RWPE1 (cell line): Measurements from ENCODE around the gene OR8D4.
"Not testable (repeated sequence)": the region's sequence is repeated elsewhere in the genome, so short reads cannot be mapped to it uniquely, and the experiment has no call there.

Experiments used
- CTCF ChIA-PET: fragments of 350-600 bp; sonication (Branson Sonifier 250); formaldehyde crosslinking; extraction: SDS; loops from one replicate; lab custom pipeline; 2021; lab: Yijun Ruan, JAX
- POLR2A ChIA-PET: fragments of 400-600 bp; formaldehyde crosslinking; extraction: SDS; loops from one replicate; lab custom pipeline; 2020; ENCODE audit warnings: antibody characterized with exemption; ENCODE audit not compliant: low non-redundant PET; lab: Yijun Ruan, JAX
- DNase-seq: peaks from one replicate; pipeline ENCODE4 v3.0.0; 2012; ENCODE audit warnings: low spot score
- H3K27ac ChIP-seq: fragments of 450-650 bp; 2 replicates; pipeline ENCODE4 v1.5.1; 2017
- TF ChIP-seq, protein P1 (sequence below): fragments of 450-650 bp; conservative IDR thresholded peaks from 2 replicates; pipeline ENCODE4 v1.5.1; 2017; ENCODE audit warnings: low read depth, mild to moderate bottlenecking

The OR8D4 gene

DNA sequence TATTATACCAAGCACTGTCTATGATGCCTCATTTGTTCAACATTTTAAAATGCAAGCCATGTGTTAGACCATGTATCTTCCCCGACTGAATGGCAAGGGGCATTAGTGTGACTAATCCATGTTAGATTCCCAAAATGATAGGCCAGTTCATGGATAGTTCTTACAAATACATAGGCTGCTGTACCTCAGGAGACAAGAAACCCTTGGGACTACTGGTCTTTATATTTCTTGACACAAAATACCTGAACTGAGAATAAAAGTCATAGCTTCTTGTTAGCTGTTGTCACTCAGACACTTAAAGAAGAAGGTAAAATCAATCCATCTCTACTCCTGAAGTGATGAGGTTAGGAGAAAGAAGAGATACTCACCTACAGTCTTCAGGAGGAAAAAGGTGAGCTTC is at the start of gene OR8D4:
TSS of gene OR8D4 (plus strand) at position 301 of the 400 bp plus-strand sequence. CDS start 4,265 bp downstream, outside the sequence.
- ChIA-PET CTCF (no interaction called here), POLR2A (no interaction called here)
- TF ChIP-seq, protein P1, sequence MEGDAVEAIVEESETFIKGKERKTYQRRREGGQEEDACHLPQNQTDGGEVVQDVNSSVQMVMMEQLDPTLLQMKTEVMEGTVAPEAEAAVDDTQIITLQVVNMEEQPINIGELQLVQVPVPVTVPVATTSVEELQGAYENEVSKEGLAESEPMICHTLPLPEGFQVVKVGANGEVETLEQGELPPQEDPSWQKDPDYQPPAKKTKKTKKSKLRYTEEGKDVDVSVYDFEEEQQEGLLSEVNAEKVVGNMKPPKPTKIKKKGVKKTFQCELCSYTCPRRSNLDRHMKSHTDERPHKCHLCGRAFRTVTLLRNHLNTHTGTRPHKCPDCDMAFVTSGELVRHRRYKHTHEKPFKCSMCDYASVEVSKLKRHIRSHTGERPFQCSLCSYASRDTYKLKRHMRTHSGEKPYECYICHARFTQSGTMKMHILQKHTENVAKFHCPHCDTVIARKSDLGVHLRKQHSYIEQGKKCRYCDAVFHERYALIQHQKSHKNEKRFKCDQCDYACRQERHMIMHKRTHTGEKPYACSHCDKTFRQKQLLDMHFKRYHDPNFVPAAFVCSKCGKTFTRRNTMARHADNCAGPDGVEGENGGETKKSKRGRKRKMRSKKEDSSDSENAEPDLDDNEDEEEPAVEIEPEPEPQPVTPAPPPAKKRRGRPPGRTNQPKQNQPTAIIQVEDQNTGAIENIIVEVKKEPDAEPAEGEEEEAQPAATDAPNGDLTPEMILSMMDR = no peak
- H3K27ac ChIP-seq = no peak within 1 kb of the TSS
- no peak for DNase-seq

DNA sequence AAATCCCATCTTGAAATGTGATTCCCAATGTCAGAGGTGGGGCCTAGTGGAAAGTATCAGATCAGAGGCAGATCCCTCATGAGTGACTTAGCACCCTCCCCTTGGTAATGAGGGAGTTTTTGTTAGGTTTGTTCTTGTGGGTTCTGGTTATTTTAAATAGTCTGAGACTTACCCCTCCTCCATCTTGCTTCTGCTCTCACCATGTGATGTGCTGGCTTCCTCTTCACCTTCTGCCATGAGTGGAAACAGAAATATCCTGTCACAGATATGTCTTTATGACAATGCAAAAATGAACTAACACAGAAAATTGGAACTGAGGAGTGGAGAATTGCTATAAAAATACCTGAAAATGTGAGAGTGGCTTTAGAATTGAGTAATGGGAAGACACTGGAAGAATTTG is 49.6 kb upstream of the OR8D4 start:
- DNase-seq = no peak
- ChIA-PET CTCF (interaction anchor here (0.5 kb wide), 1 partner anchor 989 kb away, joined by 3 read pairs; no protein-coding TSS in a partner anchor), POLR2A (no interaction called here)
- TF ChIP-seq, protein P1 = no peak
- no peak overlapping the region for H3K27ac ChIP-seq

DNA sequence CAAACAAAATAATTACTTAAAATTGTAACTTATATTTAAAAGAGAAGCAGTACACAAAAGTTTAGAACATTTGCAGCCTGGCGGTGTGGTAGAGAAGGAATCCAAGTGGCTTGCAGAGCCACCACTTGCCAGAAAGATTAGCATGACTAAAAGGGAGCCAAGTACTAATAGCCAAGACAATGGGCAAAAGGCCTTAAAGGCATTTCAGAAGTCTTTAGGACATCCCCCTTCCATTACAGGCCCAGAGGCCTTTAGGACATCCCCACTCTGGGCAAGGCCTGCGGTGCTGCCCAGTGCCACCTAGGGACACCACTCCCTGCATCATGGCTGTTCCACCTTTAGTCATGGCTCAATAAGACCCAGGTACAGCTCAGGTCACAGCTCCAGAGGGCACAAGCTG is 48.9 kb upstream of the OR8D4 start:
- DNase-seq = no peak
- TF ChIP-seq, protein P1 = no peak
- POLR2A ChIA-PET = no interaction called here
- CTCF ChIA-PET = no interaction called here
- H3K27ac ChIP-seq = no peak overlapping the region

DNA sequence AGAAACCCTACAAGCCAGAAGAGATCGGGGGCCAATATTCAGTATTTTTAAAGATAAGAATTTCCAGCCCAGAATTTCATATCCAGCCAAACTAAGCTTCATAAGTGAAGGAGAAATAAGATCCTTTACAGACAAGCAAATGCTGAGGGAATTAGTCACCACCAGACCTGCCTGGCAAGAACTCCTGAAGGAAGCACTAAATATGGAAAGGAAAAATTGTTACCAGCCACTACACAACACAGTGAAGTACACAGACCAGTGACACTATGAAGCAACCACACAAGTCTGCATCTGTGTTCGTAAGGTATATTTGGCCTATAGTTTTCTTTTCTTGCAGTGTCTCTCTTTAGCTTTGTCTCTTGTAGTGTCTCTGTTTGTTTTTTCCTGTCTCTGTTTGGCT is 45.5 kb upstream of the OR8D4 start:
- H3K27ac ChIP-seq = no peak overlapping the region
- TF ChIP-seq, protein P1 = no peak
- ChIA-PET CTCF (interaction anchor here (0.6 kb wide), 1 partner anchor 441 kb away, joined by 4 read pairs; no protein-coding TSS in a partner anchor), POLR2A (no interaction called here)
- DNase-seq = no peak

DNA sequence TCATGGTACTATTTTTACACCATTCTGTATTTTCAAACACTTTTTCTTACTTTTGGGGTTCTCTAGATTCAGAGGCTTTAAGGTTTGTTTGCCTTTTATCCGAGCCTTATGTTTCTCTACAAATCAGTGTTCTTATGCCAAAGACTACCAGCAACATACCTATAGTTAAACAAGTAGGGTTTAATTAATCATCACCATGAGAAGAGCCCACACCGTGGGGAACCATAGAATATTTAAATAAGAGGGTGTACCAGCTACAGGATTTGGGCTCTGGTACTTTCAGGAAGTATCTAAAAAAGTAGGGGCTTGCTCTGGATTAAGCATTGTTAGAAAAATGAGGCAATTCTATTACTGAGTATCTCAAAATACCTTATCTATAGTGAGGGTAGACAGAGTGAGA is 42.2 kb upstream of the OR8D4 start:
- POLR2A ChIA-PET = no interaction called here
- CTCF ChIA-PET = interaction anchor here (1.1 kb wide), 1 partner anchor 212 kb away, joined by 4 read pairs; no protein-coding TSS in a partner anchor
- TF ChIP-seq, protein P1 = no peak
- DNase-seq = no peak
- H3K27ac ChIP-seq = no peak overlapping the region

DNA sequence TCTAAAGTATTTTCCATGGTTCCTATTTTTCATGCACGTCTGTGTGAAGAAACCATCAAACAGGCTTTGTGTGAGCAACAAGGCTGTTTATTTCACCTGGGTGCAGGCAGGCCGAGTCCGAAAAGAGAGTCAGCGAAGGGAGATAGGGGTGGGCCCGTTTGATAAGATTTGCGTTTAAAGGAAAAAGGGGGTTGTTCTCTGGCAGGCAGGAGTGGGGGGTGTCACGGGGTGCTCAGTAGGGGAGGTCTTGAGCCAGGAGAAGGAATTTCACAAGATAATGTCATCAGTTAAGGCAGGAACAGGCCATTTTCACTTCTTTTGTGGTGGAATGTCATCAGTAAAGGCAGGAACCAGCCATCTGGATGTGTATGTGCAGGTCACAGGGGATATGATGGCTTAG is 36.7 kb upstream of the OR8D4 start:
- CTCF ChIA-PET = interaction anchor here (0.5 kb wide), 1 partner anchor 257 kb away, joined by 3 read pairs; no protein-coding TSS in a partner anchor
- POLR2A ChIA-PET, DNase-seq, H3K27ac ChIP-seq: not testable (repeated sequence)

DNA sequence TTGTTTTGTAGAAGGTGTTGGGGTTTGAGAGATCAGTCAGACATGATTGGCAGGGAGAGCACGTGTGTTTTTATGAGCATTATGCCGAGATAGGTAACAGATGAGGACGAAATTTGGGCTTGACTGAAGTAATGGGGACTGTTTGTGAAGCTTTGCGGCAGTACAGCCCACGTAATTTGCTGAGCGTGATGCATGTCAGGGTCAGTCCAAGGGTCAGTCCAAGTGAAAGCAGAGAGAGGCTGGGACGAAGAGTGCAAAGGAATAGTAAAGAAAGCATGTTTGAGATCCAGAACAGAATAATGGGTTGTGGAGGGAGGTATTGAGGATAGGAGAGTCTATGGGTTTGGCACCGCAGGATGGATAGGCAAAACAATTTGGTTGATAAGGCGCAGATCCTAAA is 34.2 kb upstream of the OR8D4 start:
- H3K27ac ChIP-seq, POLR2A ChIA-PET, CTCF ChIA-PET, DNase-seq: not testable (repeated sequence)

DNA sequence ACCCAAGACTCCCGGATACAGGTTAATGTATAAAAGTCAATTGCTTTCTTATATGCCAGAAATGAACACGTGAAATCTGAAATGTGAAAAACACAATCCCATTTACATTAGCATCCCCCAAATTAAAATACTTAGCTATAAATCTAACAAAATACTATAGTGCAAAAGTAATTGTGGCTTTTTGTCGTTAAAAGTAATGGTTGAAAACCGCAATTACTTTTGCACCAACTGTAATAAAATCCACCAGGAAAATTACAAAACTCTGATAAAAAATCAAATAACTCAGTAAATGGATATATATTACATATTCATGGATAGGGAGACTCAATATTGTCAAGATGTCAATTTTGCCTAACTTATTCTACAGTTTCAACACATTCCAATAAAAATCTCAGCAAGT is 21.1 kb upstream of the OR8D4 start:
- CTCF ChIA-PET = no interaction called here
- POLR2A ChIA-PET = no interaction called here

More for the DNA sequence above, 21.1 kb upstream of the OR8D4 start:
- TF ChIP-seq, protein P1 = no peak
- no peak for DNase-seq
- no peak overlapping the region for H3K27ac ChIP-seq
